T-cell (primary cell): Measurements from ENCODE around the gene AEN. TPM values are rescaled to one million over a fixed set of nuclear protein-coding genes. Genes with fewer than 3 reads are reported as not detected.
"Not testable (repeated sequence)": the region's sequence is repeated elsewhere in the genome, so short reads cannot be mapped to it uniquely, and the experiment has no call there.

Source experiments
- ATAC-seq, 4 experiments: fragments of 200-7000 bp in 3 of 4; fragments of 150-1000 bp in 1 of 4; cut with Tn5 transposase; replicated peaks in 1 of 4; 1 replicate in 3 of 4; 2 replicates in 1 of 4; pipeline ENCODE4 v1.10.0; 2021; ENCODE audit warnings: moderate library complexity in 3 of 4, mild to moderate bottlenecking in 2 of 4, moderate number of reproducible peaks in 1 of 4
- CTCF ChIA-PET, 2 donors: fragments of 300-600 bp; sonication (Branson Sonifier 250); formaldehyde crosslinking; loops; one replicate each; lab custom pipeline; 2022; ENCODE audit warnings: antibody characterized with exemption in 2 of 2; lab: Charles Lee
- POLR2A ChIA-PET, 2 donors: fragments of 300-600 bp; sonication (Branson Sonifier 250); formaldehyde crosslinking; loops; one replicate each; lab custom pipeline; 2022; ENCODE audit warnings: antibody characterized with exemption in 2 of 2; lab: Charles Lee
- DNase-seq, 35 experiments: peaks; one replicate each; pipeline versions ENCODE4 v3.0.0 to v3.0.0-alpha.2; 2013 to 2023
- H3K27ac ChIP-seq: one replicate; pipeline ENCODE4 v1.5.1; 2013; ENCODE audit warnings: low read length
- H3K27me3 ChIP-seq, 2 experiments: replicated peaks in 1 of 2; 1 replicate in 1 of 2; 2 replicates in 1 of 2; pipeline versions ENCODE4 v1.6.1 to v1.7.0; 2013; ENCODE audit warnings: low read length in 1 of 2, mixed read lengths in 1 of 2; ENCODE audit not compliant: control insufficient read depth in 2 of 2, insufficient read depth in 2 of 2; ENCODE audit errors: extremely low read depth in 1 of 2
- H3K36me3 ChIP-seq, 2 donors: 1 replicate in 1 of 2; 2 replicates in 1 of 2; pipeline versions ENCODE4 v1.6.1 to v1.7.0; 2013; ENCODE audit warnings: low read length in 1 of 2; ENCODE audit not compliant: control insufficient read depth in 2 of 2, insufficient read depth in 1 of 2; ENCODE audit errors: extremely low read depth in 1 of 2
- H3K4me1 ChIP-seq, 2 experiments: 1 replicate in 1 of 2; 2 replicates in 1 of 2; pipeline versions ENCODE4 v1.6.1 to v1.7.0; 2013; ENCODE audit warnings: low read length in 2 of 2, mixed read lengths in 1 of 2; ENCODE audit not compliant: insufficient read depth in 2 of 2, control insufficient read depth in 1 of 2; ENCODE audit errors: extremely low read depth in 1 of 2
- H3K4me3 ChIP-seq, 2 donors: 1 replicate in 1 of 2; 2 replicates in 1 of 2; pipeline versions ENCODE4 v1.5.1 to v1.7.0; 2013; ENCODE audit warnings: mild to moderate bottlenecking in 2 of 2, low read length in 1 of 2, moderate library complexity in 1 of 2; ENCODE audit not compliant: control insufficient read depth in 1 of 2; ENCODE audit errors: extremely low read depth in 1 of 2
- H3K9me3 ChIP-seq: 2 replicates; pipeline ENCODE4 v1.7.0; 2013
- H3K27ac Mint-ChIP-seq, 2 donors: one replicate each; pipeline ENCODE4 v1.8.0; 2020 to 2021; ENCODE audit warnings: mild to moderate bottlenecking in 2 of 2, mixed read lengths in 2 of 2
- H3K27me3 Mint-ChIP-seq, 2 donors: one replicate each; pipeline ENCODE4 v1.8.0; 2021 to 2022; ENCODE audit warnings: mixed read lengths in 2 of 2
- H3K36me3 Mint-ChIP-seq: one replicate; pipeline ENCODE4 v1.8.0; 2021; ENCODE audit warnings: mixed read lengths
- H3K4me1 Mint-ChIP-seq, 3 donors: one replicate each; pipeline ENCODE4 v1.8.0; 2020 to 2022; ENCODE audit warnings: mixed read lengths in 3 of 3, mild to moderate bottlenecking in 1 of 3
- H3K4me3 Mint-ChIP-seq, 3 donors: one replicate each; pipeline ENCODE4 v1.8.0; 2020 to 2022; ENCODE audit warnings: mild to moderate bottlenecking in 3 of 3, mixed read lengths in 3 of 3, moderate library complexity in 3 of 3
- H3K9me3 Mint-ChIP-seq, 3 donors: one replicate each; pipeline ENCODE4 v1.8.0; 2020 to 2022; ENCODE audit warnings: mixed read lengths in 3 of 3
- WGBS: methylation state at CpG from one replicate; pipeline ENCODE4 v1.1.5; 2013; ENCODE audit warnings: missing lambda C conversion rate; ENCODE audit not compliant: insufficient coverage; 5-methylcytosine and 5-hydroxymethylcytosine counted together
- total RNA-seq, 35 experiments: library from RNA in 6 of 35; stranded (reverse) in 6 of 35; fragments of 120-200 nt in 1 of 35; gene quantifications; one replicate each; pipeline versions ENCODE4 v1.2.1 to v1.2.4 and lab custom pipeline; 2013 to 2026

Gene AEN
- total RNA-seq, 5 donors from 2014 or later (not counting 1 experiment from before 2014, with no cell fraction given), result 31.1 to 69.2 (median 51.5) TPM

GRCh38 chr15:88631464-88632028 is 10.4 kb downstream of the AEN start:
- peak overlapping the region in 1 of 3 donors; percentile 92 for H3K4me3 Mint-ChIP-seq
- no peaks in the 10 kb centered on the region for H3K9me3 ChIP-seq
- no peak for ATAC-seq
- H3K9me3 Mint-ChIP-seq, result no peaks in the 10 kb centered on the region
- CTCF ChIA-PET, result no interaction called here
- H3K27me3 Mint-ChIP-seq, result no peaks in the 10 kb centered on the region
- H3K36me3 ChIP-seq, result peaks cover 9 to 47% of the 10 kb centered on the region in 2 donors
- DNase-seq, result no peak
- H3K36me3 Mint-ChIP-seq, result peaks cover 60% of the 10 kb centered on the region
- H3K4me3 ChIP-seq, result no peak overlapping the region
- H3K27me3 ChIP-seq, result no peaks in the 10 kb centered on the region
- WGBS, result 93% methylated on average over 10 of the region's 12 CpGs
- peak overlapping the region; percentile 91 for H3K27ac ChIP-seq
- H3K4me1 Mint-ChIP-seq, result peaks cover 94 to 96% (median 95%) of the 10 kb centered on the region in 3 donors
- peaks cover 63 to 95% of the 10 kb centered on the region in 2 experiments for H3K4me1 ChIP-seq
- POLR2A ChIA-PET, result interaction anchor here in 1 of 2 donors (1.0 kb wide), 1 partner anchor 13 kb away, joined by 3 read pairs; no protein-coding TSS in a partner anchor
- peak overlapping the region; percentile 97 for H3K27ac Mint-ChIP-seq

GRCh38 chr15:88632797-88633196 is 11.7 kb downstream of the AEN start:
- ATAC-seq, H3K27me3 ChIP-seq, DNase-seq, H3K9me3 Mint-ChIP-seq, H3K27me3 Mint-ChIP-seq, H3K9me3 ChIP-seq, H3K4me3 ChIP-seq: not testable (repeated sequence)
- 60% methylated on average over 1 of the region's 7 CpGs for WGBS
- H3K4me1 ChIP-seq, result peaks cover 65 to 95% of the 10 kb centered on the region in 2 experiments
- peaks cover 55% of the 10 kb centered on the region for H3K36me3 Mint-ChIP-seq
- peaks cover 9 to 43% of the 10 kb centered on the region in 2 donors for H3K36me3 ChIP-seq
- H3K4me1 Mint-ChIP-seq, result peaks cover 94 to 98% (median 95%) of the 10 kb centered on the region in 3 donors
- H3K27ac Mint-ChIP-seq, result peak overlapping the region; percentile 97
- POLR2A ChIA-PET, result interaction anchor here in 1 of 2 donors (0.5 to 0.6 kb wide), 2 partner anchors 91 to 267 kb away, joined by 3 to 6 read pairs; no protein-coding TSS in a partner anchor
- H3K27ac ChIP-seq, result peak overlapping the region; percentile 91
- H3K4me3 Mint-ChIP-seq, result peak overlapping the region in 1 of 3 donors; percentile 54
- CTCF ChIA-PET, result interaction anchor here (0.6 to 1.3 kb wide), 2 partner anchors 8 to 263 kb away, joined by 3 to 7 read pairs; no protein-coding TSS in a partner anchor

- ChIA-PET CTCF (interaction anchor here in 1 of 2 donors (1.3 to 2.5 kb wide), 3 partner anchors 10 to 26 kb away, joined by 3 to 30 read pairs (median 12); no protein-coding TSS in a partner anchor), POLR2A (interaction anchor here (0.6 to 2.5 kb wide), 3 partner anchors 8 to 22 kb away, joined by 6 to 10 read pairs (median 9); no protein-coding TSS in a partner anchor)
- H3K27ac Mint-ChIP-seq, result peak overlapping the region; percentile 97
- Histone ChIP-seq H3K4me3 (peak overlapping the region in 1 of 2 donors; percentile 2), H3K4me1 (peaks cover 58 to 92% of the 10 kb centered on the region in 2 experiments), H3K27ac (peak overlapping the region; percentile 98), H3K36me3 (peaks cover 9 to 28% of the 10 kb centered on the region in 2 donors), H3K27me3 (no peaks in the 10 kb centered on the region), H3K9me3 (no peaks in the 10 kb centered on the region)
- no peaks in the 10 kb centered on the region for H3K27me3 Mint-ChIP-seq
- peaks cover 42% of the 10 kb centered on the region for H3K36me3 Mint-ChIP-seq
- no peaks in the 10 kb centered on the region for H3K9me3 Mint-ChIP-seq
- ATAC-seq, result no peak
- peaks cover 89 to 98% (median 92%) of the 10 kb centered on the region in 3 donors for H3K4me1 Mint-ChIP-seq
- DNase-seq, result no peak
- peak overlapping the region in 1 of 3 donors; percentile 83 for H3K4me3 Mint-ChIP-seq
- whole genome bisulfite sequencing, result 100% methylated on average over 1 of the region's 2 CpGs
These were observed 13.3 kb downstream of the AEN start for GRCh38 chr15:88634449-88634848.

GRCh38 chr15:88635318-88635717 is 14.2 kb downstream of the AEN start:
- peaks cover 89 to 98% (median 92%) of the 10 kb centered on the region in 3 donors for H3K4me1 Mint-ChIP-seq
- peak overlapping the region; percentile 93 to 97 for H3K27ac Mint-ChIP-seq
- H3K4me3 Mint-ChIP-seq, result peak overlapping the region; percentile 81 to 90 (median 83)
- Histone ChIP-seq H3K27me3 (no peaks in the 10 kb centered on the region), H3K4me3 (peak overlapping the region; percentile 35 to 67), H3K27ac (peak overlapping the region; percentile 98), H3K9me3 (no peaks in the 10 kb centered on the region), H3K36me3 (peaks cover 6 to 19% of the 10 kb centered on the region in 2 donors), H3K4me1 (peaks cover 58 to 92% of the 10 kb centered on the region in 2 experiments)
- peak in 30 of 35 experiments; percentile 30 to 82 (median 56) for DNase-seq
- ChIA-PET CTCF (interaction anchor here (0.6 to 2.5 kb wide), 7 partner anchors 8 to 270 kb away, joined by 3 to 30 read pairs (median 5); no protein-coding TSS in a partner anchor), POLR2A (interaction anchor here (0.6 to 2.6 kb wide), 6 partner anchors 8 to 453 kb away, joined by 6 to 14 read pairs (median 10); partner anchors contain the start of gene ABHD2 (in 1 of the 2))
- H3K9me3 Mint-ChIP-seq, result no peaks in the 10 kb centered on the region
- peak; percentile 48 to 50 (median 50) for ATAC-seq
- H3K36me3 Mint-ChIP-seq, result peaks cover 40% of the 10 kb centered on the region
- WGBS, result 0% methylated on average over 1 of the region's 6 CpGs
- no peaks in the 10 kb centered on the region for H3K27me3 Mint-ChIP-seq

GRCh38 chr15:88636050-88636449 is 14.9 kb downstream of the AEN start:
- Mint-ChIP-seq H3K9me3 (no peaks in the 10 kb centered on the region), H3K27me3 (no peaks in the 10 kb centered on the region), H3K4me1 (peaks cover 87 to 95% (median 90%) of the 10 kb centered on the region in 3 donors), H3K4me3 (peak overlapping the region; percentile 81 to 90 (median 83)), H3K36me3 (peaks cover 35% of the 10 kb centered on the region), H3K27ac (peak overlapping the region; percentile 93 to 97)
- ChIA-PET CTCF (interaction anchor here (0.6 to 2.5 kb wide), 8 partner anchors 9 to 424 kb away, joined by 3 to 30 read pairs (median 6); no protein-coding TSS in a partner anchor), POLR2A (interaction anchor here (1.4 to 2.6 kb wide), 4 partner anchors 9 to 452 kb away, joined by 6 to 14 read pairs (median 10); partner anchors contain the start of gene ABHD2 (in 1 of the 2))
- no peaks in the 10 kb centered on the region for H3K27me3 ChIP-seq
- 11% methylated on average over 7 of the region's 11 CpGs for WGBS
- peaks cover 60 to 92% of the 10 kb centered on the region in 2 experiments for H3K4me1 ChIP-seq
- peak; percentile 60 to 90 (median 81) for DNase-seq
- no peaks in the 10 kb centered on the region for H3K9me3 ChIP-seq
- H3K27ac ChIP-seq, result peak overlapping the region; percentile 98
- H3K4me3 ChIP-seq, result peak overlapping the region; percentile 67 to 76
- peak; percentile 34 to 43 (median 36) for ATAC-seq
- peaks cover 0 to 14% of the 10 kb centered on the region in 2 donors for H3K36me3 ChIP-seq

GRCh38 chr15:88636654-88637053 is 15.5 kb downstream of the AEN start:
- H3K27ac Mint-ChIP-seq, result peak overlapping the region; percentile 93 to 97
- peaks cover 29% of the 10 kb centered on the region for H3K36me3 Mint-ChIP-seq
- H3K36me3 ChIP-seq, result peaks cover 0 to 13% of the 10 kb centered on the region in 2 donors
- CTCF ChIA-PET, result interaction anchor here in 1 of 2 donors (0.6 to 2.5 kb wide), 3 partner anchors 12 to 423 kb away, joined by 3 to 30 read pairs (median 8); no protein-coding TSS in a partner anchor
- H3K27me3 ChIP-seq, result no peaks in the 10 kb centered on the region
- DNase-seq, result peak in 1 of 35 experiments; percentile 32
- no peaks in the 10 kb centered on the region for H3K9me3 Mint-ChIP-seq
- POLR2A ChIA-PET, result interaction anchor here (1.4 to 2.6 kb wide), 4 partner anchors 10 to 452 kb away, joined by 6 to 14 read pairs (median 10); partner anchors contain the start of gene ABHD2 (in 1 of the 2)
- H3K4me3 Mint-ChIP-seq, result peak overlapping the region; percentile 81 to 90 (median 83)
- peaks cover 87 to 90% (median 89%) of the 10 kb centered on the region in 3 donors for H3K4me1 Mint-ChIP-seq
- no peaks in the 10 kb centered on the region for H3K27me3 Mint-ChIP-seq
- no peak for ATAC-seq
- H3K4me3 ChIP-seq, result peak overlapping the region; percentile 67 to 76
- H3K4me1 ChIP-seq, result peaks cover 60 to 92% of the 10 kb centered on the region in 2 experiments
- H3K9me3 ChIP-seq, result no peaks in the 10 kb centered on the region
- peak overlapping the region; percentile 98 for H3K27ac ChIP-seq
- 96% methylated on average over 3 of the region's 5 CpGs for WGBS
